RWPE1 (cell line): ENCODE results near the gene UPK1B.
A peak's percentile ranks its signal among the peaks of the same experiment; 100 is the strongest.

Experiments used
- CTCF ChIA-PET: fragments of 350-600 bp; sonication (Branson Sonifier 250); formaldehyde crosslinking; extraction: SDS; loops from one replicate; lab custom pipeline; 2021; lab: Yijun Ruan, JAX
- POLR2A ChIA-PET: fragments of 400-600 bp; formaldehyde crosslinking; extraction: SDS; loops from one replicate; lab custom pipeline; 2020; ENCODE audit warnings: antibody characterized with exemption; ENCODE audit not compliant: low non-redundant PET; lab: Yijun Ruan, JAX
- DNase-seq: peaks from one replicate; pipeline ENCODE4 v3.0.0; 2012; ENCODE audit warnings: low spot score
- H3K27ac ChIP-seq: fragments of 450-650 bp; 2 replicates; pipeline ENCODE4 v1.5.1; 2017
- CTCF ChIP-seq: fragments of 450-650 bp; conservative IDR thresholded peaks from 2 replicates; pipeline ENCODE4 v1.5.1; 2017; ENCODE audit warnings: low read depth, mild to moderate bottlenecking

The UPK1B gene

GRCh38 chr3:119145500-119146167 lies 27.8 kb upstream of the UPK1B start, which contains the start of gene TEX55:
Gene TEX55, plus strand, starts transcription at chr3:119146165. Its CDS starts 25 bp downstream, at chr3:119146190.
- no peak within 1 kb of the TSS for H3K27ac ChIP-seq
- ChIA-PET CTCF (interaction anchor here (1.2 kb wide), 1 partner anchor 96 kb away, joined by 9 read pairs; no protein-coding TSS in a partner anchor), POLR2A (no interaction called here)
- peak; percentile 64 for DNase-seq
- peak; percentile 61 for TF ChIP-seq CTCF

- CTCF ChIA-PET, result interaction anchor here (1.2 kb wide), 1 partner anchor 95 kb away, joined by 9 read pairs; no protein-coding TSS in a partner anchor
- no peak for TF ChIP-seq CTCF
- POLR2A ChIA-PET, result no interaction called here
- no peak overlapping the region for H3K27ac ChIP-seq
- DNase-seq, result no peak
Measured at GRCh38 chr3:119146578-119147375, 26.6 kb upstream of the UPK1B start.

- TF ChIP-seq CTCF, result no peak
- ChIA-PET CTCF (no interaction called here), POLR2A (no interaction called here)
- no peak for DNase-seq
- H3K27ac ChIP-seq, result no peak overlapping the region
Measured at GRCh38 chr3:119147494-119147893, 25.9 kb upstream of the UPK1B start.

GRCh38 chr3:119148493-119149180 lies 24.8 kb upstream of the UPK1B start:
- POLR2A ChIA-PET, result no interaction called here
- no peak for TF ChIP-seq CTCF
- no peak overlapping the region for H3K27ac ChIP-seq
- peak; percentile 13 for DNase-seq
- CTCF ChIA-PET, result interaction anchor here (0.6 to 0.7 kb wide), 2 partner anchors 97 to 109 kb away, joined by 4 read pairs; no protein-coding TSS in a partner anchor

GRCh38 chr3:119149484-119149883 lies 23.9 kb upstream of the UPK1B start:
- ChIA-PET CTCF (no interaction called here), POLR2A (no interaction called here)
- no peak for TF ChIP-seq CTCF
- DNase-seq, result no peak
- no peak overlapping the region for H3K27ac ChIP-seq

GRCh38 chr3:119156868-119157267 lies 16.5 kb upstream of the UPK1B start:
- no peak overlapping the region for H3K27ac ChIP-seq
- POLR2A ChIA-PET, result no interaction called here
- DNase-seq, result no peak
- CTCF ChIA-PET, result no interaction called here
- no peak for TF ChIP-seq CTCF
